HCT116 (cell line): ENCODE data around the gene SOX6. TPM values are rescaled to one million over a fixed set of nuclear protein-coding genes. Genes with fewer than 3 reads are reported as not detected.

Experiments
- ATAC-seq: fragments of 200-7000 bp; cut with Tn5 transposase; 2 replicates; pipeline ENCODE4 v1.9.1; 2020; ENCODE audit warnings: mild to moderate bottlenecking, moderate library complexity
- BruUV-seq: library from RNA; stranded (reverse); fragments of 400-500 nt; replicated peaks from 2 replicates; lab custom pipeline; 2021; lab: Mats Ljungman, UMichigan
- CTCF ChIA-PET: fragments of 300-600 bp; sonication (Branson Sonifier 250); formaldehyde crosslinking; loops from one replicate; lab custom pipeline; 2021; ENCODE audit warnings: antibody characterized with exemption; lab: Charles Lee
- POLR2A ChIA-PET: fragments of 300-600, 350-600 bp; sonication (Branson Sonifier 250); formaldehyde crosslinking; loops from one replicate; lab custom pipeline; 2021; ENCODE audit warnings: antibody characterized with exemption; lab: Charles Lee
- RAD21 ChIA-PET, 2 experiments: fragments of 300-600 bp; sonication (Branson Sonifier 250); formaldehyde crosslinking; loops; one replicate each; lab custom pipeline; 2023; ENCODE audit warnings: low total read pairs in 2 of 2; ENCODE audit not compliant: uncharacterized antibody in 2 of 2, unreplicated experiment in 2 of 2, low non-redundant PET in 1 of 2; lab: Charles Lee
- DNase-seq: peaks from one replicate; pipeline ENCODE4 v3.0.0-alpha.2; 2010; ENCODE audit warnings: low read depth, low spot score
- H2AFZ ChIP-seq: fragments of 200-600 bp; shearing (Covaris generic), sonication (generic); 2 replicates; pipeline ENCODE4 v1.6.1; 2017; ENCODE audit warnings: low read depth, mixed run types, mixed read lengths, antibody characterized with exemption, low read length; ENCODE audit not compliant: poor library complexity, severe bottlenecking
- H3K27ac ChIP-seq: 2 replicates; pipeline ENCODE4 v1.5.1; 2012; ENCODE audit warnings: low read depth, low read length
- H3K27me3 ChIP-seq: fragments of 200-600 bp; sonication (generic); 2 replicates; pipeline ENCODE4 v1.6.1; 2016; ENCODE audit warnings: mixed run types, low read length, mixed read lengths; ENCODE audit not compliant: insufficient read depth
- H3K36me3 ChIP-seq, 2 experiments: fragments of 200-500 bp in 1 of 2; fragments of 200-600 bp in 1 of 2; sonication (Bioruptor generic) in 1 of 2; sonication (generic) in 1 of 2; 2 replicates each; pipeline versions ENCODE4 v1.5.1 to v1.6.1; 2014 to 2016; ENCODE audit warnings: low read length in 2 of 2, inconsistent platforms in 1 of 2, mixed read lengths in 1 of 2, mixed run types in 1 of 2; ENCODE audit not compliant: insufficient read depth in 2 of 2, control insufficient read depth in 1 of 2
- H3K4me1 ChIP-seq, 2 experiments: fragments of 200-600 bp in 1 of 2; sonication (generic) in 1 of 2; 2 replicates each; pipeline versions ENCODE4 v1.5.1 to v1.6.1; 2012 to 2017; ENCODE audit warnings: low read length in 2 of 2, inconsistent platforms in 1 of 2, mild to moderate bottlenecking in 1 of 2, mixed read lengths in 1 of 2, mixed run types in 1 of 2, moderate library complexity in 1 of 2; ENCODE audit not compliant: insufficient read depth in 2 of 2, control insufficient read depth in 1 of 2
- H3K4me2 ChIP-seq: fragments of 200-600 bp; sonication (generic); 2 replicates; pipeline ENCODE4 v1.6.1; 2017; ENCODE audit warnings: mixed run types, low read length, mixed read lengths
- H3K4me3 ChIP-seq, 2 experiments: fragments of 200-600 bp in 1 of 2; sonication (generic) in 1 of 2; replicated peaks in 1 of 2; 2 replicates each; pipeline ENCODE4 v1.5.1; 2011 to 2016; ENCODE audit warnings: low read length in 2 of 2, control low read depth in 1 of 2, low read depth in 1 of 2, mild to moderate bottlenecking in 1 of 2, mixed read lengths in 1 of 2, mixed run types in 1 of 2
- H3K79me2 ChIP-seq: fragments of 200-600 bp; sonication (generic); 2 replicates; pipeline ENCODE4 v1.6.1; 2017; ENCODE audit warnings: mild to moderate bottlenecking, mixed run types, low read length, moderate library complexity, mixed read lengths; ENCODE audit not compliant: insufficient read depth
- H3K9ac ChIP-seq: fragments of 200-600 bp; sonication (generic); 2 replicates; pipeline ENCODE4 v1.6.1; 2016; ENCODE audit warnings: low read length, mixed read lengths
- H3K9me2 ChIP-seq: fragments of 200-600 bp; sonication (generic), shearing (Covaris generic); 2 replicates; pipeline ENCODE4 v1.6.1; 2017; ENCODE audit warnings: mixed run types, mild to moderate bottlenecking, moderate library complexity; ENCODE audit not compliant: insufficient read depth
- H3K9me3 ChIP-seq, 2 experiments: fragments of 200-500 bp in 1 of 2; fragments of 200-600 bp in 1 of 2; sonication (Bioruptor generic) in 1 of 2; sonication (generic) in 1 of 2; 2 replicates each; pipeline ENCODE4 v1.6.1; 2014 to 2017; ENCODE audit warnings: low read length in 2 of 2, mixed read lengths in 2 of 2, inconsistent platforms in 1 of 2, low read depth in 1 of 2, mild to moderate bottlenecking in 1 of 2, mixed run types in 1 of 2, moderate library complexity in 1 of 2; ENCODE audit not compliant: control insufficient read depth in 1 of 2, insufficient read depth in 1 of 2
- H4K20me1 ChIP-seq: fragments of 200-600 bp; sonication (generic), shearing (Covaris generic); 2 replicates; pipeline ENCODE4 v1.6.1; 2017; ENCODE audit warnings: mixed run types, mild to moderate bottlenecking, moderate library complexity; ENCODE audit not compliant: insufficient read depth
- ATF3 ChIP-seq: IDR thresholded peaks from 2 replicates; pipeline ENCODE4 v1.6.1; 2012
- CBX3 ChIP-seq: IDR thresholded peaks from 2 replicates; pipeline ENCODE4 v1.6.1; 2012; ENCODE audit warnings: low read depth
- EGR1 ChIP-seq: IDR thresholded peaks from 2 replicates; pipeline ENCODE4 v1.6.1; 2012; ENCODE audit warnings: low read depth
- ELF1 ChIP-seq: IDR thresholded peaks from 2 replicates; pipeline ENCODE4 v1.6.1; 2012; ENCODE audit warnings: low read depth, borderline replicate concordance
- EZH2 ChIP-seq: fragments of 200-600 bp; sonication (generic); IDR thresholded peaks from 2 replicates; pipeline ENCODE4 v1.6.1; 2017; ENCODE audit warnings: antibody characterized with exemption, mixed run types
- EZH2phosphoT487 ChIP-seq: fragments of 200-600 bp; IDR thresholded peaks from 2 replicates; pipeline ENCODE4 v1.6.1; 2018; ENCODE audit warnings: antibody characterized with exemption, borderline replicate concordance
- JUND ChIP-seq: IDR thresholded peaks from 2 replicates; pipeline ENCODE4 v1.6.1; 2012
- MAX ChIP-seq: IDR thresholded peaks from 2 replicates; pipeline ENCODE4 v1.6.1; 2012
- POLR2A ChIP-seq: IDR thresholded peaks from 2 replicates; pipeline ENCODE4 v1.7.0; 2011; ENCODE audit warnings: borderline replicate concordance; ENCODE audit not compliant: insufficient read depth, insufficient read length; ENCODE audit errors: extremely low read depth
- RAD21 ChIP-seq: IDR thresholded peaks from 2 replicates; pipeline ENCODE4 v1.6.1; 2012; ENCODE audit warnings: low read depth, mild to moderate bottlenecking
- REST ChIP-seq: IDR thresholded peaks from 2 replicates; pipeline ENCODE4 v1.6.1; 2012; ENCODE audit warnings: low read depth
- SIN3A ChIP-seq: IDR thresholded peaks from 2 replicates; pipeline ENCODE4 v1.6.1; 2012; ENCODE audit warnings: low read depth
- SRF ChIP-seq: IDR thresholded peaks from 2 replicates; pipeline ENCODE4 v1.6.1; 2012; ENCODE audit warnings: low read depth
- ZBTB33 ChIP-seq: IDR thresholded peaks from 2 replicates; pipeline ENCODE4 v1.6.1; 2011; ENCODE audit warnings: mild to moderate bottlenecking, low read length, moderate library complexity; ENCODE audit not compliant: insufficient replicate concordance; ENCODE audit errors: extremely low read depth
- ZFX ChIP-seq: fragments of 450-650 bp; IDR thresholded peaks from 2 replicates; pipeline ENCODE4 v1.6.1; 2017
- ZNF274 ChIP-seq: fragments of 200-500 bp; sonication (Bioruptor generic); IDR thresholded peaks from 2 replicates; pipeline ENCODE4 v1.6.1; 2014; ENCODE audit warnings: mild to moderate bottlenecking, low read depth, low read length, inconsistent platforms
- intact Hi-C: fragments of 100-400 bp; cut with micrococcal nuclease; formaldehyde crosslinking; loops from 2 replicates; pipeline ENCODE4 v1.10.0; 2022
- total RNA-seq: library from RNA; stranded (reverse); gene quantifications from one replicate; pipeline ENCODE4 v1.2.1, GENCODE V29; 2021; ENCODE audit not compliant: unreplicated experiment

Gene SOX6
- total RNA-seq, 1 experiment from 2014 or later: 0.81 TPM

- intact Hi-C loops: no loop called here
- BruUV-seq: no TSS peak
- H3K9me3 ChIP-seq: no peaks in the 10 kb centered on the region
- no peak for ATAC-seq
- H3K4me3 ChIP-seq: no peak overlapping the region
- H3K4me2 ChIP-seq: no peak overlapping the region
- DNase-seq: no peak
- H4K20me1 ChIP-seq: no peaks in the 10 kb centered on the region; the same call in 1 of the 2 replicates
- H3K9ac ChIP-seq: no peak overlapping the region
- H3K9me2 ChIP-seq: no peaks in the 10 kb centered on the region
- H3K27me3 ChIP-seq: 0 out of 2 replicates have a peak, but pooled peaks cover 6% of the 10 kb centered on the region
- H3K4me1 ChIP-seq: peaks cover 0 to 4% of the 10 kb centered on the region in 2 experiments; a peak in 1 of 4 replicates
- H3K36me3 ChIP-seq: no peaks in the 10 kb centered on the region
- ChIA-PET RAD21 (no interaction called here), POLR2A (no interaction called here), CTCF (no interaction called here)
- no peak overlapping the region for H2AFZ ChIP-seq
- H3K27ac ChIP-seq: no peak overlapping the region
- no peaks in the 10 kb centered on the region for H3K79me2 ChIP-seq
- TF ChIP-seq EZH2 (no peak), POLR2A (no peak)
These were observed 199.0 kb downstream of the SOX6 start for GRCh38 chr11:16157327-16157726.

- ATAC-seq: no peak
- Histone ChIP-seq H3K4me1 (peaks cover 0 to 4% of the 10 kb centered on the region in 2 experiments; a peak in 1 of 4 replicates), H2AFZ (no peak overlapping the region), H3K4me3 (no peak overlapping the region), H3K9me2 (no peaks in the 10 kb centered on the region), H3K36me3 (no peaks in the 10 kb centered on the region), H3K9ac (no peak overlapping the region), H4K20me1 (no peaks in the 10 kb centered on the region; the same call in 1 of the 2 replicates), H3K79me2 (no peaks in the 10 kb centered on the region), H3K4me2 (no peak overlapping the region), H3K9me3 (no peaks in the 10 kb centered on the region), H3K27ac (no peak overlapping the region), H3K27me3 (no peaks in the 10 kb centered on the region)
- intact Hi-C loops: no loop called here
- no peak for DNase-seq
- ChIA-PET RAD21 (no interaction called here), POLR2A (no interaction called here), CTCF (no interaction called here)
- no TSS peak for BruUV-seq
- TF ChIP-seq EZH2phosphoT487 (no peak), ZNF274 (no peak), JUND (no peak), CBX3 (no peak), RAD21 (no peak), MAX (no peak), SIN3A (no peak), REST (no peak), SRF (no peak), ATF3 (no peak), ZBTB33 (no peak), EZH2 (no peak), POLR2A (no peak), EGR1 (no peak), ELF1 (no peak), ZFX (no peak)
These were observed 200.9 kb downstream of the SOX6 start for GRCh38 chr11:16155448-16155847.
